ENCODE results near the gene DKKL1.
"Not testable (repeated sequence)": the region's sequence is repeated elsewhere in the genome, so short reads cannot be mapped to it uniquely, and the experiment has no call there.

The DKKL1 gene

DNA sequence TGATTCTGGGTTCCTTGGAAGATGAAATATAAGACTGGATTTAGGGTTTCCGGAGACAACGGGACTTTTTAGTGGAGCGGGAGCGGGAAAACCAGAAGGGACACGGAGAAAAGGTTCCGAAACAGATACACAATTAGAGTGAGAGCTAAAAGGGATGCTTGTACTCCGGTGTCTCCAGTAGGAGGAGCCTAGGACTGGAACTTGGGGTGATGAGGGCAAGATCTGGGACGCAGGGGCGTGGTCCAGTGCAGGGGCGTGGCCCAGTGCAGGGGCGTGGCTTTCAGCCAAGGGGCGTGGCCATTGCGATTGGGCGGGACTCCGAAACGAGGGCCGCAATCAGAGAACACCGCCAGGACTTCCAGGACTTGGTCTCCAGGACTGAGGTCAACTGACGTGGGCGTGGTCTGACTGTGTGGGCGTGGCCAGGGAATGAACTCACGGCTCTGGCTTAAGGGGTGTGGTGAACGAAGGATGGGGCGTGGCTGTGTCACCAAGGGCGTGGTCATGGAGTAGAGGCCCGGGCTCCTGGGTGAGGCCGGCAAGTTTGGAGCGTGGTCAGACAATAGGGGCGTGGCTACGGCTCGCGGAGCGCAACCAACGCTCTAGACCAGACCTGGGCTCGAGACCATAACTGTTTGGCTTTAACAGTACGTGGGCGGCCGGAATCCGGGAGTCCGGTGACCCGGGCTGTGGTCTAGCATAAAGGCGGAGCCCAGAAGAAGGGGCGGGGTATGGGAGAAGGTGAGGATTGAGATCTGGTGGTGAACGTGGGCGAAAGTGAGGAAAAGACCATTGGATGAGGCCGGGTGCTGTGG is at the start of gene DKKL1:
Gene DKKL1 (plus strand): TSS at position 610 of the 815 bp plus-strand sequence. CDS start 122 bp downstream, at position 732.
- peak; percentile 14 to 24 for DNase-seq (ENCODE audit: low read depth in 2 of 2)

DNA sequence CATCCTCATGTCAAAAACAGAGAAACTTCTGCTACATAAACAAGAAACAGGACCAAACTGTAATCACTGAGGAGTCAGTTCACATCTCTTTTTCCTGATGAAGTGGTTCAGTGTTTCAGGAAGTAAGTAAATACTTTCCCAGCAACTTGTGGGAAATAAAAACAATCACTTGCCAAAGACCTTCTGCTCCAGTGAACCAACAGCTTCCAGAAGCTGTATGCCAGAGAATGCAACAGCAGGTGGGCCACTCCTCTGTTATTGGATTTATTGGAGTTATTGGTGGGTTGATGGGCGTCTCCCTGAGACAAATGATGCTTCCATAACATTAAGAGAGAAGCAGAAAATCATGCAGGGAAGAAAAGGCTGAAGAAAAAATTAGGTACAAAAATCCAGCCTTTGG is 48.6 kb upstream of the DKKL1 start:
- DNase-seq (ENCODE audit: low read depth in 2 of 2), result no peak

DNA sequence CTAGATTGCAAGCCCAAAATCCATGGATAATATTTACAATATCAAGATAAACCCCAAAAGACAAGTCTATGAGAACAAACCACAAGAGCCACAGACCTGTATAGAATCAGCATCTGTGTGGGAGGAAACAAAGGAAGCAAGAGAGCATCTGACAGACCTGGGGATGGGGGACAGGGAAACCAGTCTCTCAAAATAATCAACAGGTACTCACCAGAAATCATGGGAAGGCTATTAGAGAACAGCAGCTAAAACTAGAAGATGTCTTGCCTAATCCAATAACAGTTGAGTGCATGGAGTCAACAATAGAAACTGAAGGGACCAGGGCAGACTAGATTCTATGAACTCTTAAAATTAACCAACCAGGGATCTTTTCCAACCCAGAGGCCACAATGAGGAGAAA is 47.4 kb upstream of the DKKL1 start:
- DNase-seq (ENCODE audit: low read depth in 2 of 2), result no peak

DNA sequence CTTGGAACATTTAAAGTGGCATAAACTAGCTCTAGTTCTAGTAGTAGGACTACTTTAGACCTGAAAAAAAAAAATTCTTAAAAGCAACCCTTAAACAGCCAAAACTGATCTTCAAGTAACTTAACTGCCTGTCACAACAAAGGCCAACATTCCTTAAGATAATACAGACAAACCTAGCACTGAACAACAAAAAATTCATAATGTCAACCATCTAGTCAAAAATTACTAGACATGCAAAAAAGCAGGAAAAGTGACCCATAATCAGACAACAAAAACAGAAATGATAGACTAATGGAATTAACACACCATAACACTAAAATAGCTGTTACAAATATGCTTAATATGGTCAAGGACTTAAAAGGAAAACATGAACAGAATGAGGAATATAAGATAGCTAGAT is 45.4 kb upstream of the DKKL1 start:
- no peak for DNase-seq (ENCODE audit: low read depth in 2 of 2)

DNA sequence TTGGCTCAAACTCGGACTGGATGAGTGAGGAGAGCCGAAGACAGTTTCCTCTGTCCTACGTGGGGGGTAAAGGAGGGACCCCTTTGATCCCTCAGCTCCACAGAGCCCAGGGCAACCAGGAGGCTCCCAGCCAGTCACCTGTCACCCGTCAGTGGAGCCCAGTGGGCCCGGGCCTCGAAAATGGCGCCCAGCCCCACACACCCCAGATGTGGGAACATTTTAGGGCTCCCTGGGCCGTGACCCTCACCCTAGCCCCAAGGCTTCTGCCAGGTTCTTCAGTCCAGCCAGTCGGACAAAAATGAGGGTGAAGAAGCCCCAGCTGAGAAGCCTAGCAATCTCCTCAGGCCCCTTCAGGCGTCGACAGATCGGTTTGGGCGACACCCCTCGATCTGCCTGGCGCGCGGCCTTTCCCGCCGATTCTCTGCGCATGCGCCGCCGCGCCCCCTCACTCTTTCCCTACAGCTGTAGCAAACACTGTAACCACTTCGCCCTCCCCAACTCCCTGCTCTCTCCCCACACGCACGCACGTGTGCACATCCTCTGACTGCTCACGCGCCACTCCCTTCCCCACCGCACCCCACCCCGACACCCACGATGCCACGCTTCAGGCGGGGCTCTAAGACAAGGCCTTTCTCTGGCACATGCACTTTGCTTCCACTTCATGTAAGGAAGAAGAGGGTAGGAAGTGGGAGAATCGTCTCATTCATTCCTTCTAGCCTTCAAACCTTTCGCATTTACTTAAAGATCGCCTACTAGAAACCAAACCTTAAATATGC is 38.7 kb upstream of the DKKL1 start, which contains the start of gene SLC6A16:
Gene SLC6A16 (minus strand): TSS at position 391 of the 776 bp plus-strand sequence. CDS start 13,844 bp downstream, outside the sequence.
- no peak for DNase-seq (ENCODE audit: low read depth in 2 of 2)

DNA sequence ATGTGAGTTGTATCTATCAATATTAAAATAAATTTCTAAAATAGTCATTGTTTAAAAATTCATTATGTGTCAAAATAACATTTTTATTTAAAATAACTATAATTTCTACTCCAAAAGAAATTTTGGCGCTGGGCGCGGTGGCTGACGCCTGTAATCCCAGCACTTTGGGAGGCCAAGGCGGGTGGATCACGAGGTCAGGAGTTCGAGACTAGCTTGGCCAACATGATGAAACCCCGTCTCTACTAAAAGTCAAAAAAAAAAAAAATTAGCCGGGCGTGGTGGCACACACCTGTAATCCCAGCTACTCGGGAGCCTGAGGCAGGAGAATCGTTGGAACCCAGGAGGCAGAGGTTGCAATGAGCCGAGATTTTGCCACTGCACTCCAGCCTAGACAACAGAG is 37.9 kb upstream of the DKKL1 start:
- DNase-seq (ENCODE audit: low read depth in 2 of 2), result not testable (repeated sequence)

DNA sequence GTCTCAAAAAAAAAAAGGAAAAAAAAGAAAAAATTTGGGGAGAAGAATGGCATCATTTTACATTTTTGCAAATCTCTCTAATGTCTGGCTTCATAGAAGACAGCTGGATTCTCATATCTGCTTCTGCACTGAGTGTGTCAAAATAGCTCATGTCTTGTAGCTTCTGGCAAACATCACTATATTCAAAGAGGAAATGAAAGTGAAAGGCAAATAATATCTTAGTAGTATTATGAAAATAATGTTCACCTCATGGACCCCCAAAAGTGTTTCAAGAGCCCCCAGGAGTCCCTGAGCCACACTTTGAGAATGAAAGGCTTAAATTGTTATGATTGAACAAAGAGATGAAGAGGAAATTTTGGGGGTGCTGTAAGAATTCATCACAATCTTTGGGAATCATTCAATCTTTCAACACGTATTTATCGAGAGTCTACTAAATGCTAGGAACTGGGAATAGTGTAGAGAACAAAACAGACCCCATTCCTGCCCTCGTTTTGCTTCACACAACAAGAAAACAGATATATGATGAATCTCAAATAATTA is 37.4 kb upstream of the DKKL1 start:
- DNase-seq (ENCODE audit: low read depth in 2 of 2), result no peak

DNA sequence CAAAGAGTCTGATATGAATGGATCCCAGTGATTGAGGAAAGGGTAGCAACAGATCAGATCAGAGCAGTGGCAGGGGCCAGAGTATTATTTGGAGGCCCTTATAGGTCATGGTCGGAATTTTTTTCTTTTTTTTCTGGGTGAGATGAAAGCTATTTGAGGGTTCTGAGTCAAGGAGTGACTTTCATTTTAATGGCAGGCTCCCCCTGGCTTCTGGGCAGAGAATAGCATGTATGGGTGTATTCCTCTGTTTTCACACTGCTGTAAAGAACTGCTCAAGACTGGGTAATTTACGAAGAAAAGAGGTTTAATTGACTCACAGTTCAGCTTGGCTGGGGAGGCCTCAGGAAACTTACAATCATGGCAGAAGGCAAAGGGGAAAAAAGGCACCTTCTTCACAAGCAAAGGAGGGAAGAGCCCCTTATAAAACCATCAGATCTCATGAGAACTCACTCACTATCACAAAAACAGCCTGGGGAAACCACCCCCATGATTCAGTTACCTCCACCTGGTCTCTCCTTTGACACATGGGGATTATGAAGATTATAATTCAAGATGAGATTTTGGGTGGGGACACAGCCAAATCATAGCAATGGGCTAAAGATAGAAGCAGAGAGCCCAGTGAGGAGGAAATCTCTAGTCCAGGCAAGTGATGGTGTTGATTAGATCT is 35.7 kb upstream of the DKKL1 start:
- DNase-seq (ENCODE audit: low read depth in 2 of 2), result peak in 1 of 2 donors; percentile 25

DNA sequence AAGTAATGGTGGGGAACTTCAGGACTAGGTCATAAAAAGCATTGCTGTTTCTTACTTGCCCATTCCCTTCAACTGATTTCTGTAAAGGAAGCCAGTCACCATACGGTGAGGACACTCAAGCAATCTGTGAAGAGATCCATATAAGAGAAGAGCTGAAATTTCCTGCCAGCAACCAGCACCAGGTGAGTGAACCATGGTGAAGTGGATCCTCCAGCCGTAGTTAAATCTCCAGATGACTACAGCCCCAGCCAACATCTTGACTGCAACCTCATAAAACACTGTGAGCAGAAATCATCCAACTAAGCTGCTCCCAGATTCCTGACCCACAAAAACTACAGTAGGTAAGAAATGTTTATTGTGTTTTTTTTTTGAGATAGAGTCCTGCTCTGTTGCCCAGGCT is 34.9 kb upstream of the DKKL1 start:
- no peak for DNase-seq (ENCODE audit: low read depth in 2 of 2)

DNA sequence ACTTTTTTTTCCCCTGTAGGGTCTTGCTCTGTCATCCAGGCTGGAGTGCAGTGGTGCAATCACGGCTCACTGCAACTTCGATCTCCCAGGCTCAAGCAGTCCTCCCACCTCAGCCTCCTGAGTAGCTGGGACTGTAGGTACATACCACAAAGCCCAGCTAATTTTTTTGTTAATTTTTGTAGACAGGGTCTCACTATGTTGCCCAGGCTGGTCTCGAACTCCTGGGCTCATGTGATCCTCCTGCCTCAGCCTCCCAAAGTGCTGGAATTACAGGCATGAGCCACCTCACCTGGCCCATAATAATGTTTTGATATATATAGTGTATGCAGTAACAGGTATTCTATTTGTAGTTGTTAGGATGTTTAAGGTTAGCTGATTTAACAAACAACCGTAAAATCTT is 32.5 kb upstream of the DKKL1 start:
- not testable (repeated sequence) for DNase-seq (ENCODE audit: low read depth in 2 of 2)

DNA sequence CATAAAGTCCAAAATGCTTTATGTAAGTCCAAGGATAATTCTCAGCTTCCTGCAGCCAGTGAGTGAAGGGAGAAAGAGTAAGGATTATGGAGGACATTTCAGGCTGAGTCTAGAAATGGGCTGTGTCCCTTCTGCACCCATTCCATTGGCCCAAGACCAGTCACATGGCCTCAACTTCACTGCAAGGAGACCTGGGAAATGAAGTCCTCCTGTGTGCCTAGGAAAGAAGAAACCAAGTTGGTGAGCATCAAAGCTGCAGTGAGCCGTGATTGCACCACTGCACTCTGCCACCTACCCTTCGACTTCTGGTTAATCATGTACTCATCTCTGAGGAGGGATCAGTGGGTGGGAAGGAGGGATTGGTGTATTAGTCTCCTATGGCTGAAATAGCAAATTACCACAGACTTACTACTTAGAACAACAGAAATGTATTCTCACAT is 32.0 kb upstream of the DKKL1 start:
- DNase-seq (ENCODE audit: low read depth in 2 of 2), result peak in 1 of 2 donors; percentile 22

DNA sequence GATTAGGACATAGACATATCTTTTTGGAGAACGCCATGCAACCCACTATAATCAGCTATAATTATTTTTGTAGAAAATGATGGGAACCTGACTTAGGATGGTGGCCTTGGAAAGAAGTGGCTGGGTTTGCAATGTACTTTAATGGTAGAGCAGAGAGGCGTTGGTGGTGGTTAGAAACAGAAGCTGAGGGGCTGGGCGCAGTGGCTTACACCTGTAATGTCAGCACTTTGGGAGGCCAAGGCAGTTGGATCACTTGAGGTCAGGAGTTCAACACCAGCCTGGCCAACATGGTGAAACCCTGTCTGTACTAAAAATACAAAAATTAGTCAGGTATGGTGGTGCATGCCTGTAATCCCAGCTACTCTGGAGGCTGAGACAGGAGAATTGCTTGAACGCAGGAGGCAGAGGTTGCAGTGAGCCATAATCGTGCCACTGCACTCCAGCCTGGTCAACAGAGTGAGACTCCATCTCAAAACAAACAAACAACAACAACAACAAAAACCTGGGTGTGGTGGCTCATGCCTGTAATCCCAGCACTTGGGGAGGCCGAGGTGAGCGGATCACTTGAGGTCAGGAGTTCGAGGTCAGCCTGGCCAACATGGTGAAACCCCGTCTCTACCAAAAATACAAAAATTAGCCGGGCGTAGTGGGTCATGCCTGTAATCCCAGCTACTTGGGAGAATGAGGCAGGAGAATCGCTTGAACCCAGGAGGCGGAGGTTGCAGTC is 30.8 kb upstream of the DKKL1 start:
- DNase-seq (ENCODE audit: low read depth in 2 of 2), result not testable (repeated sequence)

DNA sequence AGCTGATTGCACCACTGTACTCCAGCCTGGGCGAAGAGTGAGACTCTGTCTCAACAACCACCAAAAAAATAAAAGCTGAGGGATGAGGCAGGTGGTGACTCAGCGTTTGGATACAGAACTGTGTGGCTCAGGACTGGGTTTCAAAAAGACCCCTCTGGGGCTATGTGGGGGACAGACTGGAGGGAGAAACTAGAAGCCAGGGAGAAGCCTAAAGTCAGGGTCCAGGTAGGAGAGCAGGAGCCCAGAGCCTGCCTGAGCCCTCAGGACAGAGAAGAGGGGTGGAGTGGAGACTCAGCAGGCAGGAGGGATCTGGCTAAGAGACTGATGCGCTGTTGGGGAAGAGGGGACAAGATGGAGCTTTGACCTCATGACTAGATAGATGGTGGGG is 30.3 kb upstream of the DKKL1 start:
- DNase-seq (ENCODE audit: low read depth in 2 of 2), result no peak

DNA sequence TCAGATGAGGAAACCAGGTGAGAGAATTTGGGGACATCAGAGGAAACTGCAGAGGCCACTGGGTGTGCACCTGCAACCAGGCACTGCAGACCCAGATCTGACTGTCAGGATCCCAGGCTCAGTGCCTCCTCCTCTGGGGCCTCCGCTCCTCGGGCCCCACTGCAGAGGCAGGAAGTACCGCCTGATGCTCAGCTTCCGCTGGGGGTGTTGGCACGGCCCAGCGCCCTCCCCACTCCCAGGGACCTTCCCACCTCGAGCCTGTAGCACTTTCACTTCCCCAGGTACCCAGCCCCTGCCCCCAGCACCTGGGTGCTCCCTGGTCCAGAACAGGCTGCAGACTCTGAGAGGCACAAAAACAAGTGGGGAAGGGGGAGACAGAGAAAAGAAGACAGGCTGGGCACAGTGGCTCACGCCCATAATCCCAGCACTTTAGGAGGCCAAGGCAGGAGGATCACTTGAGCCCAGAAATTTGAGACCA is 29.8 kb upstream of the DKKL1 start:
- peak; percentile 33 to 48 for DNase-seq (ENCODE audit: low read depth in 2 of 2)

DNA sequence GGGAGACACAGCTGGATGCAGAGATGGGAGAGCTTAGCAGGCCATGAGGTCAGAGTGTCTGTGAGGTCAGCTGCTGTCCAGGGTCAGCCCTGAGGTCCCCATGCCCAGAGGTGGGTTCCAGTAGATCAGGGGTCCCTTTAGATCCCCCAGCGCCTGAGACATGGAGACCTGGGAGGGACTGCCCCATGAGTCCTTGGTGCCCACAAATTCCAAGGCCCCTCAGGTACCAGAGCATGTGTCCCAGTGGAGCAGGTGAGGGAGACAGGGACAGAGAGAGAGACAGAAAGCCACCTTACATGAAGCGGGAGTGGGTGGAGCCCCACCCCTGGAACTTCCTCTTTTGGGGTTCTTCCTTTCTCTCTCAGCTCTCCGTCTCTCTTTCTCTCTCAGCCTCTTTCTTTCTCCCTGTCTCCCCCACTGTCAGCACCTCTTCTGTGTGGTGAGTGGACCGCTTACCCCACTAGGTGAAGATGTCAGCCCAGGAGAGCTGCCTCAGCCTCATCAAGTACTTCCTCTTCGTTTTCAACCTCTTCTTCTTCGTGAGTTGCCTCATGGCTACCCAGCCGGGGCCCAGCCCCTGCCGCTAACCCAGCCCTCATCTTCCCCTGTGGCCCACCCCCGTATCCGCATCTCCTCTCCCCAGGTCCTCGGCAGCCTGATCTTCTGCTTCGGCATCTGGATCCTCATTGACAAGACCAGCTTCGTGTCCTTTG is 28.4 kb upstream of the DKKL1 start, which contains the start of gene CD37:
Gene CD37 (plus strand): TSS at position 336 of the 713 bp plus-strand sequence. CDS start 135 bp downstream, at position 471.
- DNase-seq (ENCODE audit: low read depth in 2 of 2), result peak in 1 of 2 donors; percentile 18

DNA sequence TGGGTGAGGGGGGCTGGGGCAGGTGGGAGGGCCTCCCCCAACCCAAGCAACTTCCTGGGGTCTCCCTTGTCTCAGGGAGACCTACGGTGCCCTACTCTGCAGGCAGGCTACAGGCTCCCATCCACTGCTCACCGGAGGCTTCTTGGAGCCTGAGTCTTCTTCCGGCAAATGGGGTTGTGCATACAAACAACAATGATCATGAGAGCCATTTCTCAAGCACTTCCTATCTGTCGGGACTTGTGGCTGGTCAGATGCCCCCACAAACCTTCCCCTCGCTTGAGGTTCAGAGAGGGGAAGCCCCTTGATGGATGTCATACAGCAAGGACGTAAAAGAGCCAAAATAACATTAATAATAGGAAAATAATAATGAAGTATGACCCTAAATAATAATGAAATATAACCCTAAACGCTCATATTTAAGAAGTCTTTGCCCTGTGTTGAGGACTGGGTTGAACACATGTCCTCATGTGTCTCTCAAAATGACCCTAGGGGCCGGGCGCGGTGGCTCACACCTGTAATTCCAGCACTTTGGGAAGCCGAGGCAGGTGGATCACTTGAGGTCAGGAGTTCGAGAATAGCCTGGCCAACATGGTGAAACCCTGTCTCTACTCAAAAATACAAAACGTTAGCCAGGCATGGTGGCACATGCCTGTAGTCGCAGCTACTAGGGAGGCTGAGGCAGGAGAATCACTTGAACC is 27.7 kb upstream of the DKKL1 start:
- DNase-seq (ENCODE audit: low read depth in 2 of 2), result no peak

DNA sequence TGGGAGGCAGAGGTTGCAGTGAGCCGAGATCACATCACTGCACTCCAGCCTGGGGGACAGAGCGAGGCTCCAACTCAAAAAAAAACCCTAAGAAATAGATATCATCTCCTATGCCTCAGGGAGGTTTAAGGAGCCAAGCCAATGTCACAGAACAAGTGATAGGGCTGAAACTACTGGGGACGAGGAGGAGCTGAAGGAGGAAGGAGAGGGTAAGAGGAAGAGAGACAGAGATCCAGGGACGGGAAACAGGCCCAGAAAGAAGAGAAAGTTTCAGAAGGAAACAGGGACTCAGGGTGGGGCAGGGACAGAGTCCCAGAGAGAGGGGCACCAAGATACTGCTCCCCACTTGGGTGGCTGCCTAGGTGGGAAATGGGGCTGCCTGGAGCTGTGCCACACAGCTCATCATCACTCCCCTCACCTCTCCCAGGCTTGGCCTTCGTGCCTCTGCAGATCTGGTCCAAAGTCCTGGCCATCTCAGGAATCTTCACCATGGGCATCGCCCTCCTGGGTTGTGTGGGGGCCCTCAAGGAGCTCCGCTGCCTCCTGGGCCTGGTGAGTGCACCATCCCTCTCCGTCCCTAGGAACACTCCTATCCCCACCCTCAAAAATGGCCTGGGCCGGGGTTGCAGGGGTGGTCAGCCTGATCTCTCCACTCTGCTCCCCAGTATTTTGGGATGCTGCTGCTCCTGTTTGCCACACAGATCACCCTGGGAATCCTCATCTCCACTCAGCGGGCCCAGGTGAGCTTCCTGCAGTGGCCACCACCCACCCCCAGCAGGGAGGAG is 27.0 kb upstream of the DKKL1 start:
- no peak for DNase-seq (ENCODE audit: low read depth in 2 of 2)

DNA sequence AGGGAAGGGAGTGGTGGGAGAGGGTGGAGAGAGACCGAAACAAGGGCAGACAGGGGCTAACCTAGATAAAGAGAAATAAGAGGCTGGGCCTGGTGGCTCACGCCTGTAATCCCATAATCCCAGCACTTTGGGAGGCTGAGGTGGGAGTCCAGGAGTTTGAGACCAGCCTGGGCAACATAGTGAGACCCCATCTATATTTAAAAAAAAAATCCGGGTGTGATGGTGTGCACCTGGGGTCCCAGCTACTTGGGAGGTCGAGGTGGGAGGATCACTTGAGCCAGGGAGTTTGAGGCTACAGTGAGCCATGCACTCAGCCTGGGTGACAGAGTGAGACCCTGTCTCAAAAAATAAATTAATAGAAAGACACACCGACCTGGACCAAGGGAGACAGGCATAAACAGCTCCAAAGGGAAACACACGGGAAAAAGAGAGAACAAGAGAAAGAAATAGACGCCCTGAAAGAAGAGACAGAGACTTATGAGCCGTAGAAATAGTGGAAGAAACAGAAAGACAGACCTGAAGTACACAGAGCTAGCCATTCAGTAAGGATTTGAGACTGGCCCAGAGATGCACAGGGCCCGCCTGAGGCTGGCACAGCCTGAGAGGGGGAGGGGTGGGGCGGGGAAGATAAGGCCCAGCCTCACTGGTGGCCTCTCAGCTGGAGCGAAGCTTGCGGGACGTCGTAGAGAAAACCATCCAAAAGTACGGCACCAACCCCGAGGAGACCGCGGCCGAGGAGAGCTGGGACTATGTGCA is 26.2 kb upstream of the DKKL1 start:
- no peak for DNase-seq (ENCODE audit: low read depth in 2 of 2)
